ENCODE results near the gene UBL4A.

Gene UBL4A

DNA sequence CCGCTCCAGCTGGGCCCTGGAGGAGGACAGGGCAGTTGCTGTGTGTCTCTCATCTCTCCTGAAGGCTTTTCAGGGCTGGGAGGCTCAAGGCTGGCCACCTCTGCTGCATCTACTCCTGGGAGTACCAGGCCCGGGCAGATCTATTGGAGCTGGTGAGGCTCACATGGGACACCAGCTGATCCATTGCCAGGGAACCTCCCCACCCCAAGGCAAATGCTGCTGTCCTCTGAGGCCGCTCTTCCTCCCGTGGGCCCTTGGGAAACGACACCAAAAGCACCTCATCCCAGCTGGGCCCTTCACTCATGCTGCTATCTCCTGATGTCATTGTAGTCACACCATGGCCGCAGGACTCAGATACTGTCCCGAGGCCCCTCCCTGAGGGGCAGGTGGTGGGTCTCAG lies 3.6 kb downstream of the UBL4A start:
- no peak for DNase-seq (ENCODE audit: low read depth)

DNA sequence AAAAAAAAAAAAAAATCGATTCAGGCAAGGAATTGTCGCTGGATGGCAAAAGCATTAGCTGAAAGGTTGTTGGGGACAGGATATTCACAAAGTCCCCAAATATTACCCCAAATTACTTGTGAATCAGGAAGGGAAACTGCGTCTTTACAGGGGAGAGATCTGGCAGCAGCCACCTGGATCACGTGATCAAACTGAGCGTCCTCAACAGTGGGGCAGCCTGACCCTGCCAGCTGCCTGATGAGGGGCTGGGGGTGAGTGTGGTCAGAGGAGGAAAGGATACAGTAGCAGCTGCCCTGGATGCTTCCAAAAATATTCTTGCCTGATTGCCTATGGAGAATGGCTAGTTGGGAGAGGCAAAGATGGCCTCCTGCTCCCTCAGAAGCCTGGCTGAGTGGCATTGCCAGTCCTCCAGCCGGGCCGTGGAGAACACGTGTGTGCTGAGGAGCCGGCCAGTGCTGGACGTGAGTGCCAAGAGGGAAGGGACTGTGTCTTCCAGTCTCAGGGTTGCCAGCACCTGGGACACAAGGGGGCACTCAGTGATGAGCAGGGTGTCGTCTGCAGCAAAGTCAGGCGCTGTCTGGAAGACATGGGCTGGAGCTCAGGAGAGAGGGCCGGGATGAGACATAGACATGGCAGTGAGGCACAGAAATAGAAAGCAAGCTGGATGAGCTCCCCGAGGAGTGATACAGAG lies 4.4 kb downstream of the UBL4A start:
- no peak for DNase-seq (ENCODE audit: low read depth)

DNA sequence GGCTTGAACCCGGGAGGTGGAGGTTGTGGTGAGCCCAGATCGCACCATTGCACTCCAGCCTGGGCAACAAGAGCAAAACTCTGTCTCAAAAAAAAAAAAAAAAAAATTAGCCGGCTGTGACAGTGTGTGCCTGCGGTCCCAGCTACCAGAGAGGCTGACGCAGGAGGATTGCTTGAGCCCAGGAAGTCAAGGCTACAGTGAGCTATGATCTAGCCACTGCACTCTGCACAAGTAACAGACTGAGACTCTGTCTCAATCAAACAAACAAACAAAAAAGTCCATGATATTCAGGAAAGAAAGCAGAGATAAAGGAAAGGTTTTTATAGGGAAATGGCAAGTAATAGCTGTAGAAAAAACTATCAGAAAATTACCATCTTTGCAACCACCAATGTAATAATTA lies 5.2 kb downstream of the UBL4A start:
- DNase-seq (ENCODE audit: low read depth), result no peak

DNA sequence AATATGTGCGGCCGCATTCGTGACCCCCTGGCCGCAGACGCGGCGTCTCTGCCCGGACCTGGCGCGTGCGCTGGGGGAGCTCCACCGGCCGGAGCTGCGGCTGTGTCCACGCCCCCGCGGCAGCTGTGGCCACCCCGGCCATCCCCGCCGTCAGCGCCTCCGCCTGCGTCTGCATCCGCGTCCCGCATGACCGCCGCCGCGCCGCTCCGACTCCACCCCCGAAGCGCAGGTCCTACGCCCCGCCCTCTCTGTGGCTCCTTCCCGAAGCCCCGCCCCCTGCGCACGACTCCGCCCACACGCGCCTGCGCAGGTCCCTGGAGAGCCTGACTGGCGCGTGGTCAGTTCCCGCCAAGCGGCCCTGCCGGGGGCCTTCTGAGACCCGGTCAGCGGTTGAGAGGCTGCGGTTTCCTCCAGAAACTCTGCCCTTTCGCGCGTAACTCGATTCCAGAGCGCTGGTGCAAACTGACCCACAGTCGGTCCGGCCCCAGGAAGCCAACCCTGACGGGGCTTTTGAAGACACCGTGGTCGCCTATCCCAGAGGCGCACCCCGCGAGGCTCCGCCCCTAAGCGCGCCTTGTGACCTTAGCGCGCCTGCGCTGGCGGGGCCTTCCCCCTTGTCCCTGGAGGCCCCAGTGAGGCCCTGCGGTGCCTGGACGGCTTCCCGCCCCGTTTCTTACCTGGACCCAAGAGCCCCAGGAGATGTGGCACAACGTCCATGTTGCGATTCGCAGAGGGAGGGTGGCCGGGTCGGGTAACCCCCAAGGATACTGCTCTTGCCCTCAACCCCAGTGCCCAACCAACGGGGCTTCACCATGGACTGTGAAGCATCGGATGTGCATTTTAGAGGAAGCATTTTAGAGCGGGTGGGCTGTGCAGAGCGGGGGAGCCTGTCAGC lies 7.4 kb downstream of the UBL4A start, which contains the start of gene LAGE3:
Gene LAGE3 (minus strand): TSS at position 554 of the 895 bp plus-strand sequence. CDS start 366 bp downstream, at position 188.
- DNase-seq (ENCODE audit: low read depth), result peak; percentile 76

DNA sequence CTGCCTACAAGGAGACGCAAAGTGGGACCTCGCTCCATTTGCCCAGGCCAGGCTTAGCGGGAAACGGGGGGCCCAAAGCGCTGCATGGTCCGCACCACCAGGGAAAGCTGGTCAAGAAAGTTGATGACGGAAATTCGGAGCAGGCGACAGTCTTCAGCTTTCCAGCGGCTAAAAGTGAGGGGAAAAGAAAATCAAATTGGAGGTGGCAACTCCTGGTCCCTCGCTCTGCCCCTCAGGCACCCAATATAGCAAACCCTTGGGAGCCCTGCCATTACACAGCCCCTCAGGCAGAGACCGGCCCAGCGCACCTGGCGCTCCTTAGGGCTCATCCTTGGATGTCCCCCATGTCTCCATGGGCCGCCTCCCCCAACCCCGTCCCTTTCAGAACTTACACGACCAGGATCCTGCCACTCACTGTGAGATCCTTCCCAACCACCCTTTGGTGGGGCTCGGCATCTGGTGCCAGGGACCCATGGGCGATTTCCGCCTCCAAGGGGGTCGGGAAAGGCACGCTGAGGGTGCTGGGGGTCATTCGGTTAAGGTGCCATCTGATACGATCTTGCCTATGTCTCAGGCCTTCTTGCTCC lies 8.4 kb downstream of the UBL4A start:
- DNase-seq (ENCODE audit: low read depth), result no peak

DNA sequence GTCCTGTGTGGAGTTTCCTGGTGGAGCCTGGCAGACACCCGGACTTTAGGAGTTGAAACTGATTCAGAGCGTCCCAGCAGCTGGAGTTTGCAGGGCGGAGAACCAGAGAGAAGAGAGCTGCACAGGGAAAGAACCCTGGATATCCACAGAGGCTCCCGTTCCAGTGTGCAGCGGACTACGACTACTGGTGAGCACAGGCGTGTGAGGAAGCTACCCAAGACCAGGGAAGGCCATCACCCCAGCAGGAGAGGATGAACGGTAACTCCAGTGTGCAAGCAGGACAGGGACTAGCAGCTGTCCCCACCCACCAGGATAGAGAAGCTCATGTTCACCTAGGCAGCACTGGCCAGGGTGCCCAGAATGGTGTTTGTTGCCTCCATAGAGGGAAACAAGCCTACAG lies 9.6 kb downstream of the UBL4A start:
- DNase-seq (ENCODE audit: low read depth), result no peak

DNA sequence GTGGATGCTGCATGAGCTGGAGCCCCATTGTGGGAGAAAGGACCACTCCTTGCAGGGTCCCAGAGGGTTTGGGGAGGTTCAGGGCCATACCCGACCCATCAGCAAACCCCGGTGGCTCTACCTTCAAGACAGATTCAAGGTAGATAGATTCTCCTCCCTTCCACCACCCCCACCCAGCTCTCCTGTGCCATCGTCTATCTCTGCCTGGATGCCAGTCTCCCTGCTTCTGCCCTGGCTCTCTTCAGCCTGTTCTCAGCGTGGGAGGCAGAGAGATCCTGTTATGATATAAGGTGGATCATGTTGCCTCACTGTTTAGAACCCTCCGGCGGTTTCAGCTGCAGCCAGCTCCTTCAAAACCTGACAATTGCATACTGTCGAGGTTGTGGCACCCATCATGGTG lies 12.7 kb downstream of the UBL4A start:
- no peak for DNase-seq (ENCODE audit: low read depth)

DNA sequence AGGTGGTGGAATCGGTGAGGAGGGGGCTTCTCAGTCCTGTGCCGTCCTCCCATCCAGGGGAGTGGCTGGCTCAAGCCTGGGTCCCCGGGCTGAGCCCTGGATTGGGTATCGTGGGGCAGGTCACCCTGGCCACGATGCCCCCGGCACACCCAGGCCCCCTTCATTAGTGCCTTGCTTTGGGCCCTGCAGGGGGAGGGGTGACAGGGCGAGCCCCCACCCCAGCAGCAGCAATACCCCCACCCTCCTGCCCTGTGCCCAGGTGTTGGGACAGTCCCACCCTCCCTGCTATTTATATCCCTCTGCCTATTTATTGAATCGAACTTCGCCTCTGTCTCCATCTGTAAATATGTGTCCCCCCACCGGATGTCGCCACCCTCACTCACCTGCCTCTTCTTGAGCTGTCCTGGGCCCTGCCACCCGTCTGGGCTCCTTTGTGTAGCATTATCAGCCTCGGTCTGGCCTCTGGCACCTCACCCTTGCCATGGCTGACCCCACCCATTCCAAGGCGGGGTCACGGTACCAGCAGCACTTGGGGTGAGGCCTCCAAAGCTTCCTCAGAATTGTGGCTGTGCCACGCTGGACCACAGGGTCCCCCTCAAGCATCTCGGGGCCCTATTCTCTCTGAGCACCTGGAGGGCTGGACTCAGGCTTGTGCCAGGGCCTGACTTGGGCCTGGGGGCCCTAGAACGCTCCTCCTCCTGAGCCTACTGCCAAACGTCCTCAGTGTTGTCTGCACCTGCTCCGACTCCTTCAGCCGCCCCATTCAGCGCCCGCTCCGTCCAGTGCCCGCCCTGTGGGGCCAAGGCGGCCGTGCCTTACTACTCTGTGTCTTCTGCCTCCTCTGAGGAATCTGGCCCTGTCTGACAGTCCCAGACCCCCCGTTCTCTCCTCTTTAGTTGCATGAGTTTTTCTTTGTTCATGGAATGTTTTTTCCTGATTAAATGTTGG lies 13.5 kb downstream of the UBL4A start:
- no peak for DNase-seq (ENCODE audit: low read depth)

DNA sequence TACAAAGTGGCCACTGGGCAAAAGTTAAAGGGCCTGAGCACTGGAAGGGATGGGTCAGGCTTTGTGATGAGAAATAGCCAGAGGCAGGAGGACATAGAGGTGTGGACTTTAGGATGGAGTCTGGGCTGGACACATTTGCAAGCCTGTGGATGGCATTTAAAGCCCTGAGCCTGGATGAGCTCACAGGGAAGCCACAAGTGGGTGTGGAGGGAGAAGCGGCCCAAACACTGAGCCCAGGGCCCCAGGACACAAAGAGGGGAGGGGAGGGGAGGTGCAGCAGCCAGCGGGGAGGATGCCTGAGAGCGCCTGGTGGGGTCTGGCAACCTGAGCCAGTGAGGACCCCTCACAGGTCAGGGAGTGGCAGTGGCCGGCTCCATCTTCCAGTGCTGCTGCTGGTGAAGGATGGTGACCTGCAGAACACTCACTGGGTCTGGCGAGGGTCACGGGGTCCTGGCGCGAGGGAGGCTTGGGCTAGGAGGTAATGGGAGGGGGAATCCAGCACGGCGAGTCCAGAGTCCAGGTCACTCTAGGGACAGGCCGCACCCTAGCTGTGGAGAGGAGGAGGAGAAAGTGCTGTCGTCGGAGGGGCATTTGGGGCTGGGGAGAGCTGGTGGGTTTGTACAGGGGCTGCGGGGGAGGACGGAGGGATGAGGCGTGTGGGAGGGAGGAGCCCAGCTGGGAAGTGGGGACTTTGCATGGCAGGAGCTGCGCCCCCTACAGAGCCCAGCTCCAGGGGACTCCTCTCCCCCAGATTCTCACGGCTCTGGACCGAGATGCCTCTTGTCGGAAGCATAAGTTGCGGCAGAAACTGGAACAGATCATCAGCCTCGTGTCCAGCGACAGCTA lies 14.4 kb downstream of the UBL4A start:
- no peak for DNase-seq (ENCODE audit: low read depth)

DNA sequence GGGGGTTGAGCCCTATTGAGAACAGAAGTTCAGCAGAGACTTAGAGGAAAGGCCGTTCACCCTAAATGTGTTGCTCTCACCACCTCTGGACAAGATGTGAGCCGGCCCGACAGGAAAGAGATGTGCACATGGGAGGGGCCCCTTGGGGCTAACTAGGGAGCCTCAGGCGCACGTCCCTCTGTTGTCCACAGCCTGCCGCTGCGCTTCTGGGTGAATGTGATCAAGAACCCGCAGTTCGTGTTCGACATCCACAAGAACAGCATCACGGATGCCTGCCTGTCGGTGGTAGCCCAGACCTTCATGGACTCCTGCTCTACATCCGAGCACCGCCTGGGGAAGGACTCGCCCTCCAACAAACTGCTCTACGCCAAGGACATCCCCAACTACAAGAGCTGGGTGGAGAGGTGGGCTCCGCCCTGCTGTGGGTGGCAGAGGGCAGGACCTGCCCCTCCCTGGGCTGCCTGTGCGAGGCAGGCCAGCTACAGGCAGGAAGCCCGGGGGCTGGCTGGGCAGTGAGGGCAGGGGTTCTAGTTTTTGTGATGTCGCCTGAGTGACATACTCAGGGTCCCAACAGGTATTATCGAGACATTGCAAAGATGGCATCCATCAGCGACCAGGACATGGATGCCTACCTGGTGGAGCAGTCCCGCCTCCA lies 15.4 kb downstream of the UBL4A start:
- no peak for DNase-seq (ENCODE audit: low read depth)

DNA sequence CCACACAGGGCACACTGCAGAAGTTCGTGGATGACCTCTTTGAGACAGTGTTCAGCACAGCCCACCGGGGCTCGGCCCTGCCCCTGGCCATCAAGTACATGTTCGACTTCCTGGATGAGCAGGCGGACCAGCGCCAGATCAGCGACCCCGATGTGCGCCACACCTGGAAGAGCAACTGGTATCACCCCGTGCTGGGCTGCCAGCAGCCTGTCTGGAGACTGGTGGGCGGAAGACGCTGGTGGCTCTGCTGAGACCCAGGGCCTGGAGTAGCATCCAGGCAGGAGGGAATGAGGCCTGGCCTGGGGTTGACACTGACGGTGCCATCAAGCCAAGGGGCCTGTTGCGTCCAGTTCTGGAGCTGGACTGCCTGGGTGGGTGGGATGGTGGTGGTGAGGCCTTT lies 16.0 kb downstream of the UBL4A start:
- no peak for DNase-seq (ENCODE audit: low read depth)

DNA sequence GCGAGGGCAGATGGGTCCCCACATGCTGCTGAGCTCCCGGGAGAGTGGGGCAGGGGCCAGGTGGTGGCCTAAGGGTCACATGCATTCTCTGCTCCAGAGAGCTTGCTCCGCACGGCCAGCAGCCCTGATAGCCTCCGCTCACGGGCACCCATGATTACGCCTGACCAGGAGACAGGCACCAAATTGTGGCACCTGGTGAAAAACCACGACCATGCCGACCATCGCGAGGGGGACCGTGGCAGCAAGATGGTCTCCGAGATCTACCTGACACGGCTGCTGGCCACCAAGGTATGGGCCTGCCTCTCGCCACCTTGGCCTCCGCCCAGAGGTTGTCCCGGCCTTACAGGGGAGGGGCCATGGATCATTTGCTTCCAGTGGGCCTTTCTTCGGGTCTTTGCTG lies 16.5 kb downstream of the UBL4A start:
- no peak for DNase-seq (ENCODE audit: low read depth)

DNA sequence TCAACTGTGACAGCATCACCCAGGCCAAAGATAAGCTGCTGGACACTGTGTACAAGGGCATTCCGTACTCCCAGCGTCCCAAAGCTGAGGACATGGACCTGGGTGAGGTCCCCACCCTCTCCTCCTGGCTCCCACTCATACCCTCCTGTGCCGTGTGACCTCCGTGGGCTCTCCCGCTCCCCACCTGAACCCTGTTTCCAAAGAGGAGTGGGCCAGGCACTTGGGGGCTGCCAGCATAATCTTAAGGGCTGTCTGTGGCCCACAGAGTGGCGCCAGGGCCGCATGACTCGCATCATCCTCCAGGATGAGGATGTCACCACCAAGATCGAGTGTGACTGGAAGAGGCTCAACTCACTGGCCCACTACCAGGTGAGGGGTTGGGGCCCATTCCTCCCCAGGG lies 17.3 kb downstream of the UBL4A start:
- DNase-seq (ENCODE audit: low read depth), result no peak

DNA sequence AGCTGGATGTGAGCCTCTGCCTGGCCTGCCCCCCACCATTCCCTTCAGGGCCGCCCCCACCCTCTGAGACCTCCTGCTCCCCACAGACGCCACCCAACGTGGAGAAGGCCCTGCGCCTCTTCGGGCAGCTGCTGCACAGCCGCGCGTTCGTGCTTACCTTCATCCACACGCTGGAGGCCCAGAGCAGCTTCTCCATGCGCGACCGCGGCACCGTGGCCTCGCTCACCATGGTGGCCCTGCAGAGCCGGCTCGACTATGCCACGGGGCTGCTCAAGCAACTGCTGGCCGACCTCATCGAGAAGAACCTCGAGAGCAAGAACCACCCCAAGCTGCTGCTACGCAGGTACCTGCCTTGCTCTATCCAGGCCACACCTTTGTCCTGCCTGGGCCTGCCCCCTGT lies 18.2 kb downstream of the UBL4A start:
- DNase-seq (ENCODE audit: low read depth), result no peak

DNA sequence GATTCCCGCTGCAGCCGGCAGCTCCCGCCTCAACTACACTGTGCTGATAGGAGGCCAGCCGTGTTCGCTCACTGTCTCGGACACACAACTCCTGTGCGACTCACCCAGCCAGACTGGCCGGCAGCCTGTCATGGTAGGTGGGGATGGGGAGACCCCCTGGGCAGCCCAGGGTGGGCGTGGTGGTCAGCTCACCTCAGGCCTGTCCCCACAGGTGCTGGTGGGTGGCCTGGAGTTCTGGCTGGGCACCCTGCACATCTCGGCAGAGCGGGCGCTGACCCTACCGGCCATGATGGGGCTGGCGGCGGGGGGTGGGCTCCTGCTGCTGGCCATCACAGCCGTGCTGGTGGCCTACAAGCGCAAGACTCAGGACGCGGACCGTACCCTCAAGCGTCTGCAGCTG lies 18.9 kb downstream of the UBL4A start:
- no peak for DNase-seq (ENCODE audit: low read depth)

DNA sequence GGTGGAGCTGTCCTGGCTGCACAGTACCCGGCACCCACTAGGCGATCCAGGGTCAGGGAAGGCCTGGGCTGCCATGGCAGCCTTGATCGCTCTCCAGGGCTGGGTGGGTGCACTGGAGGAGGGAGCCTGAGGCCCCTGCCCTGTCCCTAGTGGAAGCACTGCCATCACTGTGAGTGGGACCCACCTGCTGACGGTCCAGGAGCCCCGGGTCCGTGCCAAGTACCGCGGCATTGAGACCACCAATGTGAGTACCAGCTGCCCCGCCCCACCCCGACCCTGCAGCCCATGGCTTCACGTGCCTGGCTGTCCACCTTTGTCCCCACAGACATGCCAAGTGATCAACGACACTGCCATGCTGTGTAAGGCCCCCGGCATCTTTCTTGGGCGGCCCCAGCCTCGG lies 19.5 kb downstream of the UBL4A start:
- no peak for DNase-seq (ENCODE audit: low read depth)

DNA sequence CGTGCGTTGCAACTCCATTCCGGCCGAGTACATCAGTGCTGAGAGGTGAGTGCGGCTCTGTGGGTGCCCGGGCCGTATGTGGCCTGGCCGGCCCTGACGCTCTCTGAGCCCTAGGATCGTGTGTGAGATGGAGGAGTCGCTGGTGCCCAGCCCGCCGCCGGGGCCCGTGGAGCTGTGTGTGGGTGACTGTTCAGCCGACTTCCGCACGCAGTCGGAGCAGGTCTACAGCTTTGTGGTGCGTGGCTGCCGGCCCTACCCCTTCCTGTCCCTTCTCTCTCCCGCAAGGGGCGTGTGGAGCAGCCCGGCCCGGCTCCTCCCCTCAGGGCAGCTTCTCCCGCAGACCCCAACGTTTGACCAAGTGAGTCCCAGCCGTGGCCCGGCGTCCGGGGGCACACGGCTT lies 20.4 kb downstream of the UBL4A start:
- no peak for DNase-seq (ENCODE audit: low read depth)

DNA sequence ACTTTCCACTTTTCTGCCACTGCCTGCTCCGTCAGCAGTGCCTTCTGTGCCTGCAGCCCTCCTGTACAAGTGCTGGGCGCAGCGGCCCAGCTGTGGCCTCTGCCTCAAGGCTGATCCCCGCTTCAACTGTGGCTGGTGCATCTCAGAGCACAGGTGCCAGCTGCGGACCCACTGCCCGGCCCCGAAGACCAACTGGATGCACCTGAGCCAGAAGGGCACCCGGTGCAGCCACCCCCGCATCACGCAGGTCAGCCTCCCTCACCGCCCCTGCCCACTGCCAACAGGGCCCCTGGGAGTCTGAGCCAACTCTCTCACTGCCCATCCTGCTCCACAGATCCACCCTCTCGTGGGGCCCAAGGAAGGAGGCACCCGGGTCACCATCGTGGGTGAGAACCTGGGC lies 20.8 kb downstream of the UBL4A start:
- no peak for DNase-seq (ENCODE audit: low read depth)

DNA sequence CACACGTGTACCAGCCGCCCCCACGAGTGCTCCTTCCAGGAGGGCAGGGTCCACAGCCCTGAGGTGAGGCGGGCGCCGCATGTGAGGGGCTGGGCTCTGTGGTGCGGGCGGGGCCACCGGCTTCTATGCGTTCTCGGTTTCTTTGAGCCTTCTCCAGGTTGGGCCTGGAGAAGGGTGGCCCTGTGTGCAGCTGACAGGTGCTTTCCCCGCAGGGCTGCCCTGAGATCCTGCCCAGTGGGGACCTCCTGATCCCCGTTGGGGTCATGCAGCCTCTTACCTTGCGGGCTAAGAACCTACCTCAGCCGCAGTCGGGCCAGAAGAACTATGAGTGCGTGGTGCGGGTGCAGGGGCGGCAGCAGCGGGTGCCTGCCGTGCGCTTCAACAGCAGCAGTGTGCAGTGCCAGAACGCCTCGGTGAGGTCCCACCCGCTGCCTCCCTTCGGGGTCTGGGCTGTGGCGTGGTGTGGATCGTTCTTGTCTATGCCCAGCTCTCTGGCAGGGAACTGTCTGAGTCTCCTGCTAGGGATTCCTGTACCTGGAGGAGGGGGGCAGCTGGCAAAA lies 21.5 kb downstream of the UBL4A start:
- DNase-seq (ENCODE audit: low read depth), result no peak

DNA sequence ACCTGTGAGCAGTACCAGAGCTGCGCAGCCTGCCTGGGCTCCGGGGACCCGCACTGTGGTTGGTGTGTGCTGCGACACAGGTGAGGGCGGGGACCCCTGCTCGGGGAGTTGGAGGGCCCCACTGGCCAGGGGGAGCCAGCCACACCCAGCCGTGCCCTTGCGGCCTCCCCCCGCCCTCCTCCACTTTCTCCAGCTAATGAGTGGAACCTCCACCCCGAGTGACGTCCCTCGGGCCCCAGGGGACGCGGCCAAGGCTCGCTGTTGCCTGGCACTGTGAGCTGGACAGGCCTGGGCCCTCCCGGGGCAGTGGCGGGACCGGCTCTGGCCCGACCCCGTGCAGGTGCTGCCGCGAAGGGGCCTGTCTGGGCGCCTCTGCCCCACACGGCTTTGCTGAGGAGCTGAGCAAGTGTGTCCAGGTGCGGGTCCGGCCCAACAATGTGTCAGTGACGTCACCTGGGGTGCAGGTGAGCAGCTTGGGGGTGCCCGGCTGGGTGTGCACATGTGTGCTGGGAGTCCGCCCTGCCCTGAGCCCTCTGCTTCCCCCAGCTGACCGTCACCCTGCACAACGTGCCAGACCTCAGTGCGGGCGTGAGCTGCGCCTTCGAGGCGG lies 22.7 kb downstream of the UBL4A start:
- no peak for DNase-seq (ENCODE audit: low read depth)
